GM19455 (cell line): Measurements from ENCODE around the gene NUCB2.
A peak's percentile ranks its signal among the peaks of the same experiment; 100 is the strongest.
"Not testable (repeated sequence)": the region's sequence is repeated elsewhere in the genome, so short reads cannot be mapped to it uniquely, and the experiment has no call there.

Experiments used
- ATAC-seq: cut with Tn5 transposase; IDR thresholded peaks from one replicate; pipeline ENCODE4 v1.9.1; 2021; ENCODE audit not compliant: unreplicated experiment

Gene NUCB2

GRCh38 chr11:17276236-17277023 is at the start of gene NUCB2:
NUCB2 (plus strand) TSS chr11:17276739; CDS start chr11:17295324, 18,585 bp downstream.
- peak; percentile 98 for ATAC-seq

GRCh38 chr11:17228186-17228925 is 48.2 kb upstream of the NUCB2 start:
- not testable (repeated sequence) for ATAC-seq

GRCh38 chr11:17229481-17230152 is 46.9 kb upstream of the NUCB2 start:
- ATAC-seq, result no peak

- peak; percentile 89 for ATAC-seq
These were observed 45.4 kb upstream of the NUCB2 start for GRCh38 chr11:17230867-17231851.

- ATAC-seq, result no peak
These were observed 43.4 kb upstream of the NUCB2 start for GRCh38 chr11:17233101-17233500.

- ATAC-seq, result no peak
These were observed 38.2 kb upstream of the NUCB2 start for GRCh38 chr11:17238377-17238776.

- not testable (repeated sequence) for ATAC-seq
These were observed 36.6 kb upstream of the NUCB2 start for GRCh38 chr11:17239927-17240326.

GRCh38 chr11:17240780-17241179 is 35.8 kb upstream of the NUCB2 start:
- no peak for ATAC-seq

GRCh38 chr11:17242954-17243353 is 33.6 kb upstream of the NUCB2 start:
- not testable (repeated sequence) for ATAC-seq

GRCh38 chr11:17244046-17244445 is 32.5 kb upstream of the NUCB2 start:
- ATAC-seq, result peak; percentile 62

GRCh38 chr11:17250561-17251350 is 25.8 kb upstream of the NUCB2 start:
- ATAC-seq, result no peak

- no peak for ATAC-seq
These were observed 23.8 kb upstream of the NUCB2 start for GRCh38 chr11:17252704-17253103.

- ATAC-seq, result no peak
These were observed 20.0 kb upstream of the NUCB2 start for GRCh38 chr11:17256512-17256911.

- ATAC-seq, result no peak
These were observed 19.3 kb upstream of the NUCB2 start for GRCh38 chr11:17257196-17257595.

GRCh38 chr11:17258670-17259069 is 17.9 kb upstream of the NUCB2 start:
- ATAC-seq, result no peak

GRCh38 chr11:17259519-17259918 is 17.0 kb upstream of the NUCB2 start:
- no peak for ATAC-seq

- ATAC-seq, result no peak
These were observed 16.5 kb upstream of the NUCB2 start for GRCh38 chr11:17260020-17260419.

GRCh38 chr11:17263769-17264168 is 12.8 kb upstream of the NUCB2 start:
- no peak for ATAC-seq

GRCh38 chr11:17266781-17267180 is 9.8 kb upstream of the NUCB2 start:
- ATAC-seq, result no peak

- ATAC-seq, result no peak
These were observed 9.0 kb upstream of the NUCB2 start for GRCh38 chr11:17267576-17267975.
